HK-2 (cell line): ENCODE data around the gene PPP6R1.
"Not testable (repeated sequence)": the region's sequence is repeated elsewhere in the genome, so short reads cannot be mapped to it uniquely, and the experiment has no call there.

Source experiments
- DNase-seq: peaks from one replicate; pipeline ENCODE4 v3.0.0-alpha.2; 2018; ENCODE audit not compliant: unreplicated experiment

Gene PPP6R1

DNA sequence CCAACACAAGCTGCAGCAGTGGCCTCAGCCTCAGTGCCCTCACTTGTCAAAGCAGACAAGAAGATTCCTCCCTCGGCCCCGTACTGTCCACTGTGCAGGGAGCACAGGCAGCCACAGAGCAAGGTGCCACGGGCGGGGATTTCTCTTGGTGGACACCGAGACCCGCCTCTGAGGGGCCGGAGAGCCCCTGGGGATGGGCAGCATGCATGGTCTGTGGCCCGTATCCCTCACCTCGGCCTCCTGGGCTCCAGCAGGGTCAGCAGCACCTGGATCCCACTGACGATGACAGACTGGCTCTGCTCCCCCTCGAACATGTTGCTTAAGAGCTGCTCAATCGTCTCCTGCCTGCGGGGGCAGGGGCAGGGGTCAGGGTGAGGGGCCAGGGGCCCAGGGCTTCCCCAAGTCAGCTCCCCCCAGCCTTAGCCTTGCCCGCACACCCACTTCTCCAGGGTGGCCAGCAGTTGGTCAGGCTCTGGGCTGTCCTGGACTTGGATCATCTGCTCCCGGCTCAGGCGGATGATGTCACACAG lies 16.8 kb downstream of the PPP6R1 start:
- no peak for DNase-seq

DNA sequence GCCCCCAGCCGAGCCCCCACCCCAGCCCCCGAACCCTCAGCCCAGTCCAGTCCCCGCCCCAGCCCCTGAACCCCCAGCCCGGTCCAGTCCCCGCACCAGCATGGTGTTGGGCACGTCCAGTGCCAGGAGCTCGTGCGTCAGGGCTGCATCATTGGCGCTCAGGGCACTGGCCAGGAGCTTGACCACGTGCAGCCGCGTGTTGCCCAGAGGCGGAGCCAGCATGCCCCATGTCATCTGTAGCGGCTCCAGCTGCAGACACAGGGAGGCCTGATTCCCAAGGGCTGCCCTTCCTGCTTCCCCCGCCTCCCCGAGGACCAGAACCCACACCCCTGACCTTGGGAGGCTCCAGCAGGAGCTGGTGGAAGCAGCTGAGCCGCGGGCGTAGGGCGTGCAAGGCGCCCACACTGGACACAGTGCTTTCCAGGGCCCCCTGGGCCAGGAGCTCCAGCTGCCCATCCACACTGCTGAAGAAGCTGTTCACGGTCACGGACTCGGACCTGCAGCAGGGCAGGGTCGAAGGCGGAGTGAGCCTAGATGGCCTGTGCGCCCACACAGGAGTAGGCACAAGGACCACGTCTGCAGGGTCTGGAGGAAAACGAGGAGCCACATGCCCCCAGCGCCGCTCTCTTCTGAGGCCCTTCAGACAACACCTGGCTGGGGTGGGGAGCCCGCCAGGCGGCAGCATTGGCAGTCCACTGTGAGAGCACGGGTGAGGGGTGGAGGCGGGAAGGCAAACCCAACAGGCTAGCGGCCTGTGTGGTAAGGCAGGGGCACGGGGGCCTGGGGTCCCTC lies 17.5 kb downstream of the PPP6R1 start:
- DNase-seq: no peak

DNA sequence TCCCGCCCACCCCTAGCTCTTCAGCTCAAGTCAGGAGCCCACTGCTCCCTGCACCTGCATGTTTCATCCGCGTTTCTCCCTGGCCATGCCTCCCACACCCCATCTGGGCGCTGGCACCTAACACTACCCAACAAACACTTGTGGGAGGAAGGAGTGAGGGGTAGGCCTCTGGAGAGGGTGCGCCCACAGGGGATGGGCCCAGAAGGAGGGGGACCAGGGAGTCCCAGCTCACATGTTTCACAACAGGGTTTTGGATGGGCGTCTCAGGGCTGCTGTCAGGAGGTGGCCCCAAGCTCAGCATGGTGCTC lies 18.1 kb downstream of the PPP6R1 start:
- no peak for DNase-seq

DNA sequence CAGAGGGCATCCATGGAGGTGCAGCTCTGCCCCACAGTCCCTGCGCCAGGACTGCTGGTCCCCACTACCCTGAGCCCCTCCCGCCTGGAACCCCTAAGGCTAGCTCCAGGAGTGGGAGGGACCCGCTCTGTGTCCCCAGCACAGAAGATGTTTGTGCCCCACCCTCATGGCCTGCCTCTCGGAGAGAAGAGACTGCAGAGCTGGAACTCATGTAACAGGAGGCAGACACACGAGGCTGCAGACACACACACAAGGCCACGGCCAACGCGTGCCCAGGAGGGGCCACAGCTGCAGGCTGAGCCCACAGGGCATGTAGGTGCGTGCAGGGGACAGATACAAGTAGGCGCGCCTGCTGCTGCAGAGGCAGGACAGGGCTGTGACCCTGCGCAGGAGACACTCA lies 19.8 kb downstream of the PPP6R1 start:
- DNase-seq: no peak

DNA sequence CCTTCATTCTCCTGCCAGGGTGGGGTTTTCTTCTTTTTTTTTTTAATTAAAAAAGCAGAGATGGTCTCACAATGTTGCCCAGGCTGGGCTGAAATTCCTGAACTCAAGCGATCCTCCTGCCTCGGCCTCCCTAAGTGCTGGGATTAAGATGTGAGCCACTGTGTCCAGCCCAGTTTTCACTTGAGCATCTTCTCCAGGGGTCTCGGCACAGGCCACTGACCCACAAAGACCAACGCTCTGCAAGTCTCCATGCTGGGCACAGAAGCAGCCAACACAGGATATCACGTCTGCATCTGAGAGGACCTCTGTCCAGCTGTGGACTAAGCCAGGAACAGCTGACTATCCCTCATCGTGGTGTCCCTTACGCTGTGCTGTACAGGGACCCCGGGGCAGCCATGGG lies 20.8 kb downstream of the PPP6R1 start:
- no peak for DNase-seq

DNA sequence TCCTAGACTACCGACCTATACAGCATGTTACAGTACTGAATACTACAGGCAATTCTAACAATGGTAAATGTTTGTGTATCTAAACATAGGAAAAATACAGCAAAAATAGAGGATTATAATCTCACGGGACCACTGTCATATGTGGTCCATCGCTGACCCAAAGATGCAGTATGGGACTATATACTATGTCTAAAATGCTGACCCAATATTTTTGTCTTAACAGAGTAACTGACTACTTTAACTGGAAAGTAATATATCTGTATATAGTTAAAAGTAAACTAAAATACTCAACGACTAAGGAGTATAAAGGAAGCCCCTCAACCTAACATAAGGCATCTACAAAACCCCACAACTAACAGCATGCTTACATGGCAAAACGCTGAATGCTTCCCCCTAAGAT lies 25.8 kb downstream of the PPP6R1 start:
- no peak for DNase-seq

DNA sequence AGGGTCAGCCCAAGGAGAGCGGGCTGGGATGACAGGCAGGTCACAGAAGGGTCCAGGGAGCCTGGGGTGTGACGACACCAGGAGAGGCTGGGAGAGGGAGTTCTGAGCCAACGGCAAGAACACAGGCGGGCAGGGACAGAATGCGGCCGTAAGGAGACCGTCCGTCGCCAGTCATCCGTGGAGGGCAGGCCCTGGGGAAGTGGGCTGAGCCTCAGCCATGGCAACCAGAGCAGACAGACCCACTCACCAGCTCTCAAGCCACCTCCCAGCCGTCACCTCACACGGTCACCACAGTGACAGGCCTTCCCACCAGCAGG lies 26.6 kb downstream of the PPP6R1 start:
- DNase-seq: no peak

DNA sequence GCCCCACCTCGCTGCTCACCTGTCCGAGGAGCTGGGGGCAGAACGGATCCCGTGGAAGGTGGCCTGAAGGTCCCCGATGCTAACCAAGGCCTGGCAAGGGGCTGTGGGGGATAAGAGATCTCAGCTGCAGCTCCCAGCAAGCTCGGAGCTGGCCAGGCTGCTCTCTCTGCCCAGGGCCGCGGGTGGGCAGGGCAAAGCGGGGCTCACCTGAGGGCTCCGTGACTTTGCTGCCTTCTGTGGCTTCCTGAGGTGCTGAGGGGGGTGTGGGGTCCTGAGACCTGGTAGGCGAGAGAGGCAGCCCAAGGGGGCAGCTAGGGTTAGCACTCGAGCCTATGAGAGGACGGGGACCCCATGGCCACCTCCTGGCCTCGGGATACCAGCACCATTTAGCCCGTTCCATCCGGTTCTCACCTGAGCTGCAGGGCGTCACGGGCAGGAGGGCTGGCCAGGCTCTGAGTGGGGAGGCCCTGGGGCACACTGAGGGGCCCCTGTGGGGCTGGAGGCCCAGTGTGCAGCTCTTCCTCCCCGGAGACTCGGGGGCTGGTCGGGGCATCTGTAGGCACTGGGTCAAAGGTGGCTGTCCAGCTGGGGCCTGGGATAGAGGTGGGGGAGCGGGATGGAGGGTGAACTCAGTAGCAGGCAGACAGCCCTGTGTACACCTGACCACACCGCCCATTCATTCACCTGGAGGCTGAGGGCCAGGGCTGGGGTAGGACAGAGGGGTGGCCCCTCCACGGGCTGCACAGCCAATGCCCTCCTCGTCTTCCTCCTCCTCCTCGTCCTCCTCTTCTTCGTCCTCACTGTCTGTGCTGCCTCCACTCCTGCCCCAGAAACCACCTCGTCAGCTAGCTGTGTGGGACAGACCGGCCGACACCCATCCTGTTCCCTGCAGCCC lies 27.2 kb downstream of the PPP6R1 start:
- DNase-seq: no peak

DNA sequence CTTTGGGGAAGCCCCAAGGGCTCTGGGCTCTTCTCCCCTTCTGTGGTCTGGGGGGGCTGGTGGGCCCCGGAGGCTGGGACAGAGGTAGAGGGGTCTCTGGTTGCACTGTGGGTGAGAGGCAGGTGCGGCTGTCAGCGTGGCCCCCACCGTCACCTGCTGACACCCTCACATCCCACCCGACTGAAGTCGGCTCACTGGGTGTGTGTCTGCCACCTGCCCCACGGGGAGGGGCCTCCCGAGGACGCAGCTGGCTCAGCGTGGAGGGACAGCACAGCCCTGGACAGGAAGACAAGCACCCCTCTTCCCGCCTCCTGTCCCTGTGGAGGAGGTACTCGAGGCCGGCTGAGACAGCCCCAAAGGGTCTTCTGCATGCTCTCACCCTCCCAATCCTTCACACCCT lies 28.0 kb downstream of the PPP6R1 start:
- no peak for DNase-seq

DNA sequence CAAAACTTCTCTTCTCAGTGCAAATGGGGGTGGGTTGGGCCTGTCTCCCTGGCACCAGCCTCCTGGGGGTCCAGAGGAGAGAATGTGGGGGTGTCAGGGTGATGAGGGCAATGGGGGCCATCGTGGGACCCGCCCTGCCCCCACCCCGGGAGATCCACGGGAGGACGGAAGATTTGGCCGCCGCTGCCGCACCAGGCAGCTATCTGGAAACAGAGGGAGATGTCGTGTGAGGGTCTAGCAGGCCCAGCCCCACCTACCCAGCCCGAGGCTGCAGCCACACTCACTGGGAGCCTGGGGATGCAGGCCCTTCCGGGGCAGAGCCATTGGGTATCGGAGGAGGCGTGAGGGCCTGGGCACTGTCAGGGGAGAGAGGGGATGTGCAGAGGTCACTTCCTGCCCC lies 28.5 kb downstream of the PPP6R1 start:
- DNase-seq: no peak

DNA sequence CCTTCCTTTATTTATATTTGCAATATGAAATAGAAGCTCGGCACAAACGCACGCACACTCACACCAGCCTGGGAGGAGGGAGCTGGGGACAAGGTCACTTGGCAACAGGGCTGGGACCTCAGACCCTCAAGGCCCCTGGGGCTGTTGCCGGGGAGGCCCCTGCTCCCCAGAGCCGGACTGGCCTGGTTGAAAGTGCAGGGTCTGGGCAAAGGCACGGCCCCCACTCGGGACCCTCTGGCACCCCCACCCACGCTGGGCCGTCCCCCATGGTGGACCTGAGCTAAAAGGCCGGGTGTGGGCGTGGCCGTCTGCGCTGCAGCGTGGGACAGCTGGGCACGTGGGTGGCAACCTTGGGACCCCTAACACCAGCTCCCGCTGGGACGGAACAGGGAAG lies 29.0 kb downstream of the PPP6R1 start:
- no peak for DNase-seq

DNA sequence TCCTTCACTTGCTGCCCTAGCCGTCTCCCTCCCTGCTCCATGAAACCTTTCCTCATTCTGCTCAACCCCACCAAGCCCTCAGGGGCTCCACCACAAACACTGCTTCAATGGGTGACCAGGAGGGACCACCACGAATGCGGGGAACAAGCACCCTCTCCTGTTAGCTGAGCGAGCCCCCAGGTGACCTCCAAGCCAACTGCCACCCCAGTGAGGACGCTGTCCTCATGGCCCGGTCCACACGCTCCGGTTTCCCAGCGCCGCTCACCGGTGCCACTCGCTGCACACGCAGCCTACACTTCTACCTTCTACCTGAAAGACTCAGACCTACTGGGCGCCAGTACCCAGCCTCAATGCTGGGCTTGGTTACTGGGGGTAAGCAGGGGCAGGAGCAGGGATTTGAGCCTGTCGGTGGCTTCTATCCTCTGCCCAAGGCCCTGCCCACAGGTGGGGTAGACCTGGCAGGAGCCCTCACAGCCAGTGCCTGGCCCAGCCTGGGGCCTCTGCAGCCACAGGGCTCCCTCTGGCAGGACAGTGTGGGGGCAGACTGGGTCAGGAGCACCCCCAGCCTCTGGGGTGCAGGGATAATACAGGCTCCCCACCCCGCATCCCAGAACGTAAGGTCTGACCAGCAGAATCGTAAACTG lies 29.6 kb downstream of the PPP6R1 start:
- DNase-seq: no peak

DNA sequence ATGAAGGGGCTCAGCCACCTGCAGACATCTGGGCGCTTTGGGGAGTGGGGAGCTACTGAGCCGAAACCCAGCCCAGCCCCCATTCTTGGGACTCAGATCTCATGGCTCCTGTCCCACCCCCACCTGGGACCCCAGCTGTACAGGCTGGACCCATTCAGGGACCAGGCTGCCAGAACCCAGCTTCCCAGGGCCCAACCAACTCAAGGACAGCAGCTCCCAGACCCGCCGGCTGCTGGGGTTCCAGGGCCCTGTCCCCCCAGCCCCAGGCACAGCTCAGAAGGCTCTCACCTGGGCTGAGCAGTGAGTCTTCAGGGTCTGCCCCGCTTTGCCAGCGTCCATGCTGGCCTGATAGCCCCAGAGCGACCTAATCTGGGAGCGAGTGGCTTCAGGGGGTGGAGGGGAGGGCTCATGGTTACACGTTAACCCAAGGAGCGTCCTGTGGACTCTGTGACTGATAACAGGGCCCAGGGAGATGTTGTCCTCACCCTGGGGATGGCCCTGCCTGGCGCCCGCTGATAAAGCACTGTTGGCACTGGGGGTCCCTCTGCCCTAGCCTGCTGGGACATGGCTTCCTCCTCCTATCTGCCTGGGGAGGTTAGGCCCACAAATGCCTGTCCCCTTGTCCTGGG lies 30.3 kb downstream of the PPP6R1 start, which contains the start of gene TMEM86B:
Gene TMEM86B (minus strand): TSS at position 361 of the 629 bp plus-strand sequence. CDS start 22 bp downstream, at position 339.
- DNase-seq: no peak

DNA sequence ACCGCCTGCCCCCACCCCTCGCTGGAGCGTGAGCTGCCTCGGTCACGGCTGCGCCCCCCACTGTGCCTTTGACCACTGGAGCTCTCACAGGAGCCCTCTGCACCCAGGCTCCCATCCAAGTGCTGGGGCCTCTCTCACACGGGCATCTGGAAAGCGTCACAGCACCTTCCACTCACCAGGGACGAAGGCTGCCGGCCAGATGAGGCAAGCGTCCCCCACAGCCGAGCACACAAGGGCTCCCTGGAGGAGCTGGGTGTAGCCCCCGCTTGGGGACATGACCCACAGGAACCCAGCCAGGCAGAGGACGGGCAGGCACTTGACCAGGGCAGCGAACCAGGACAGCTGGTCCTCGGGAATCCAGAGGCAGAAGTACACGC lies 30.8 kb downstream of the PPP6R1 start:
- no peak for DNase-seq

DNA sequence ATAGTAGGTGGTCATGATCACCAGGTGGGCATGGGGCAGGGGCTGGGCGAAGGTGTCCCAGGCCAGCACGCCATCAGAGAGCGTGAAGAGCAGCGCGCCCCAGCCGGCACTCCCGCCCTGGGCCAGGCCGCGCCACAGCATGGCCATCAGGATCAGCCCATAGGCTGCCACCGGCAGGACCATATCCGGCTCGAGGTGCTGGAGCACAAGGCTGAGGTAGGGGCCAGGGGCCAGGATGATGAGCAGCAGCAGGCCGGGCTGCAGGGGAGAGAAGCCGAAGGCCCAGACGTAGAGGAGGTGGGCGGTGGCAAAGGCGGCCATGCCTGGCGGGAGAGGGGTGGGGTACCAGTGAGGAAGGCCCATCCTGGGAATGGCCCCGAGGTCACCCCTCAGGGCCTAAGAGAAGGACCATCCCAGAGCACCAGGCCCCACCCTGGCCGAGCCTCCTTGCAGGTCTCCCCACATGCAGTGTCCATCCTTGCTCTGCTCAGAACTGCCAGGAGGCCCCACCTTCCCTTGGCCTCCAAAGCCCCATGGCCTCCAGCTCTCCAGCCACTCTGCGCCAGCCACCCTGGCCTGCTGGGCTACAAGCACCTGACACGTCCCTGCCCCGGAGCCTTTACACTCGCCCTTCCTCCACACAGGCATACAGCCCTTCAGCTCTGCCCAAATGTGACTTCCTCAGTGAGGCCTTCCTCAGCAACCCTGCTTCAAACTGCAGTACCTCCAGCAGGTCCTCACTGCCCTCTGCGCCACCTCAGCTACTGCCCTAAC lies 31.4 kb downstream of the PPP6R1 start:
- DNase-seq: no peak

DNA sequence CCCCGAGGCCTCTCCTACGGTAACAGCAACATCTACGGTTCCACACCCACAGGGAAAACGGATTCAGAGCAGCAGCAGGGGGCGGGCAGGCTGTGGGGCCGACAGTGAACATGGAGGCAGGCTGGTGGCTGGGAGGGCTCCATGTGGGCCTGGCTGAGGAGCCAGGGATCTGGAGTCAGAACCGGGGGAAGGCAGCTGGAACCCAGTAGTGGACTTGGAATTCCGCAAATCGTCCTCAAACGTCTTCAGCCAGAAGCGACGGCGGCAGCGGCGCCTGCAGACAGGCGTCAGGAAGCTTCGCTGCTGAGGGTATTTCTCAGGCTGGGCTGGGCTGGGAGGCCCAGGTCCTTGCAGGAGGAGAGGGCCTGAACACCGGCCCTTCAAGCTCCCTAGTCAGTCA lies 32.0 kb downstream of the PPP6R1 start:
- no peak for DNase-seq

DNA sequence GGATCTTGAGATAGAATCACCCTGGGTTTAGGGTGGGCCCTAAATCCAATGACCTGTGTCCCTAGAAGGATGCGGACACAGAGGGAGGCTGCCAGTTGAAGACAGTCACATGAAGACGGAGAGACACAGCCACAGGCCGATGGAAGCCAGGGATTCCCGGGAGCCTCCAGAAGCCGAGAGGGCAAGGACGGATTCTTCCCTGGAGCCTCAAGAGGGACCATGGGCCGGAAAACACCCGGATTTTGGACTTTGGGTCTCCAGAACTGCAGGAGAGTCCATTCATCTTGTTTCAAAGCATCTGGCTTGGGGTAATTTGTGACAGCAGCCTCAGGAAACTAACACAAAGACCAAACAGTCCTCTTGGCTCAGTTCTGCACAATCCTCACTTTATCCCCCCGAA lies 32.5 kb downstream of the PPP6R1 start:
- no peak for DNase-seq

DNA sequence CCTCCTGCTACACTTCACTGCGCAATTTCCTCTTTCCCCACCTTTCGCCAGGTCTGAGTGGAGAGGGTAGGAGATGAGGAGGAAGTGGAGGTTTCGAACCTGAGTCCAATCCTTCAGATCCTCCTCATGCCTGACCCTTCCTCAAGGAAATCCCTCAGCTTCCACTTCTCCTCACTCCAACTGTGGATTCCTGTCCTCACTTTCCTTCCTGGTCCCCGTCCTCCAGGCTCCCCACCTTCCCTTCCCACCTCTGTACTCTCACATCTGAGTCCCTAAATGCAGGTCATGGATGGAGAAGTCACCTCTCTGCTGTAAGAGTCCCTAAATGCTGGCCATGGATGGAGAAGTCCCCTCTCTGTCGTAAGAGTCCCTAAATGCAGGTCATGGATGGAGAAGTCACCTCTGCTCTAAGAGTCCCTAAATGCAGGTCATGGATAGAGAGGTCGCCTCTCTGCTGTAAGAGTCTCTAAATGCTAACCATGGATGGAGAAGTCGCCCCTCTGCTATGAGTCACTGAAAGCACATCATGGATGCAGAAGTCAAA lies 33.3 kb downstream of the PPP6R1 start:
- no peak for DNase-seq

DNA sequence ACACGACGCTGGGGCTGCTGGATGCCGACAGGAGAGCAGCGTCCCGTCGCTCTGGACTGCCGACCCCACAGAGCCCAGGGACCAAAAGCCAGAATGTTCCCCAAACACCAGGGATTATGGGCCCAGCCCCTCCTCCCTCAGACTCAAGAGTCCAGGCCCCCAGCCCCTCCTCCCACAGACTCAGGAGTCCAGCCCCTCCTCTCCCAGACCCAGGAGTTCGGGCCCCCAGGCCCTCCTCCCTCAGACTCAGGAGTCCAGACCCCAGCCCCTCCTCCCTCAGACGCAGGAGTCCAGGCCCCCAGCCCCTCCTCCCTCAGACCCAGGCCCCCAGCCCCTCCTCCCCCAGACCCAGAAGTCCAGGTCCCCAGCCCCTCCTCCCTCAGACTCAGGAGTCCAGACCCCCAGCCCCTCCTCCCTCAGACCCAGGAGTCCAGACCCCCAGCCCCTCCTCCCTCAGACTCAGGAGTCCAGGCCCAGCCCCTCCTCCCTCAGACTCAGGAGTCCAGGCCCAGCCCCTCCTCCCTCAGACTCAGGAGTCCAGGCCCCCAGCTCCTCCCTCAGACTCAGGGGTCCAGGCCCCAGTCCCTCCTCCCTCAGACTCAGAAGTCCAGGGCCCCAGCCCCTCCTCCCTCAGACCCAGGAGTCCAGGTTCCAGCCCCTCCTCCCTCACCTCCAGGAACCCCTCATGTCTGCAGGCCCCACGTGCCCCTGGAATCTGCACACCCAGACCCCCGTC lies 34.0 kb downstream of the PPP6R1 start:
- not testable (repeated sequence) for DNase-seq

DNA sequence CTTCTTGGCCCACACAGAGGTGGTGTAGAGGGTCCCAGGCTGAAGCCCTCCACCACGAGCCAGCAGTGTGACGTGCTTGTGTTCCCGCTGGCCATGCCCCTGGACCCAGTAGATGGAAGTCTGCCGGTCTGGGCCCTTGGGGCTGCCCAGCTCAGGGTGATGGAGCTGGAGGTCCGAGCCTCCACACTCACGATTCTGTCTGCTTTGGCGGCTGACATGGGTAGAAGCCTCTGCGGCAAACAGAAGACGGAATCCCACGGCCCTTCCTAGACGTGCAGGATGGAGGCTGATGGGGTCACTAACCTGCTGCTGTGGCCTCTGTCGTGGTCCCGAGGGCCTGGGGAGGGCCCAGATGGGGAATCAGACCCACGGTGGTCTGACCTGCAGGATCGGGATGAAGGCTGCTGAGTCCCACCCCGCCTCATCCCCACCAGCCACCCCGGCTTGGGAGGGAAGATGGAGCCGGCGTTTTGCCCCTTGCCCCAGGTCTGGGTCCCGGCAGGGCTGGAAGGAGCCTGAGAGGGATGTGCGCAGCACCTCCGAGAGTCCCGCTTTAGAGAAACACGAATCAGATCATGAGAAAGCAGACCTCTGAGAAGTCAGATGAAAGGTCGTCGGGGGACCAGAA lies 34.7 kb downstream of the PPP6R1 start:
- DNase-seq: no peak
